Endothelial cell of umbilical vein (primary cell): ENCODE data around the gene MEGF11.

Experiments
- EZH2 ChIP-seq: IDR thresholded peaks from 2 replicates; pipeline ENCODE4 v1.6.1; 2012; ENCODE audit warnings: borderline replicate concordance, low read depth, mild to moderate bottlenecking, moderate library complexity, low read length, inconsistent platforms; ENCODE audit not compliant: severe bottlenecking
- GATA2 ChIP-seq: IDR thresholded peaks from 2 replicates; pipeline ENCODE4 v1.7.0; 2011; ENCODE audit warnings: low read depth, mild to moderate bottlenecking, moderate library complexity, mixed read lengths, low read length; ENCODE audit not compliant: insufficient read length, insufficient read depth
- POLR2A ChIP-seq: IDR thresholded peaks from 2 replicates; pipeline ENCODE4 v1.6.1; 2012; ENCODE audit warnings: low read depth, mild to moderate bottlenecking, control low read depth, low read length
- TF ChIP-seq, protein P1 (sequence below), 2 donors: IDR thresholded peaks; 1 replicate in 1 of 2; 2 replicates in 1 of 2; pipeline ENCODE4 v1.5.1; 2011; ENCODE audit warnings: low read length in 2 of 2, mild to moderate bottlenecking in 2 of 2, moderate library complexity in 2 of 2, control low read depth in 1 of 2, inconsistent platforms in 1 of 2, low read depth in 1 of 2; ENCODE audit not compliant: insufficient read depth in 1 of 2; ENCODE audit errors: extremely low read depth in 1 of 2
- TF ChIP-seq, protein P2 (sequence below): IDR thresholded peaks from 2 replicates; pipeline ENCODE4 v1.6.1; 2011; ENCODE audit not compliant: insufficient read depth, insufficient read length

DNA sequence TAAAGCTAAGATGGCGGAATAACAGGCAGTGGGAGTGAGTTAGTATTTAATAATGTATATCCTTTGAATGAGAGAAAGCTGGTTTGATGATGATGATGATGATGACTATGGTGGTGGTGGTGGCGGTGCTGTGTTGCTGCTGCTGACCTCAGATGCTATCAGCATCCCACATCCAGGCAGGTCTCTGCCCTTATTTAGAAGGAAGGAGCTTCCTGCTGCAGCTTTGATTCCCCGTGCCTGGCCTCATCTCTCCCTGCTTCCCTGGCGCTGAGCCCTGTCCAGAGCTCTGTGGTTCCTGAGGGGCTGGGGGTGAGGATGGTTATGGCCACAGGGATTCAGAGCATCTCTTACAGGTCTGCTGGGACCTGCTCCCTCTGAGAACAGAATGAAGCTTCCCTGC, 311.1 kb downstream of the MEGF11 start:
- no peak for TF ChIP-seq GATA2
- no peak for TF ChIP-seq EZH2
- TF ChIP-seq, protein P1, sequence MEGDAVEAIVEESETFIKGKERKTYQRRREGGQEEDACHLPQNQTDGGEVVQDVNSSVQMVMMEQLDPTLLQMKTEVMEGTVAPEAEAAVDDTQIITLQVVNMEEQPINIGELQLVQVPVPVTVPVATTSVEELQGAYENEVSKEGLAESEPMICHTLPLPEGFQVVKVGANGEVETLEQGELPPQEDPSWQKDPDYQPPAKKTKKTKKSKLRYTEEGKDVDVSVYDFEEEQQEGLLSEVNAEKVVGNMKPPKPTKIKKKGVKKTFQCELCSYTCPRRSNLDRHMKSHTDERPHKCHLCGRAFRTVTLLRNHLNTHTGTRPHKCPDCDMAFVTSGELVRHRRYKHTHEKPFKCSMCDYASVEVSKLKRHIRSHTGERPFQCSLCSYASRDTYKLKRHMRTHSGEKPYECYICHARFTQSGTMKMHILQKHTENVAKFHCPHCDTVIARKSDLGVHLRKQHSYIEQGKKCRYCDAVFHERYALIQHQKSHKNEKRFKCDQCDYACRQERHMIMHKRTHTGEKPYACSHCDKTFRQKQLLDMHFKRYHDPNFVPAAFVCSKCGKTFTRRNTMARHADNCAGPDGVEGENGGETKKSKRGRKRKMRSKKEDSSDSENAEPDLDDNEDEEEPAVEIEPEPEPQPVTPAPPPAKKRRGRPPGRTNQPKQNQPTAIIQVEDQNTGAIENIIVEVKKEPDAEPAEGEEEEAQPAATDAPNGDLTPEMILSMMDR (IDR thresholded peaks at IDR 0.05; ENCODE audit: extremely low read depth in 1 of 2, insufficient read depth in 1 of 2, low read depth in 1 of 2, low read length in 2 of 2): no peak
- TF ChIP-seq, protein P2, sequence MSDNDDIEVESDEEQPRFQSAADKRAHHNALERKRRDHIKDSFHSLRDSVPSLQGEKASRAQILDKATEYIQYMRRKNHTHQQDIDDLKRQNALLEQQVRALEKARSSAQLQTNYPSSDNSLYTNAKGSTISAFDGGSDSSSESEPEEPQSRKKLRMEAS: no peak
- TF ChIP-seq POLR2A: no peak
